HG02981 (cell line): ENCODE results near the gene INSR.
"Not testable (repeated sequence)": the region's sequence is repeated elsewhere in the genome, so short reads cannot be mapped to it uniquely, and the experiment has no call there.

Experiments
- ATAC-seq: cut with Tn5 transposase; IDR thresholded peaks from one replicate; pipeline ENCODE4 v1.9.1; 2021; ENCODE audit warnings: mild to moderate bottlenecking, moderate library complexity; ENCODE audit not compliant: unreplicated experiment

INSR gene

DNA sequence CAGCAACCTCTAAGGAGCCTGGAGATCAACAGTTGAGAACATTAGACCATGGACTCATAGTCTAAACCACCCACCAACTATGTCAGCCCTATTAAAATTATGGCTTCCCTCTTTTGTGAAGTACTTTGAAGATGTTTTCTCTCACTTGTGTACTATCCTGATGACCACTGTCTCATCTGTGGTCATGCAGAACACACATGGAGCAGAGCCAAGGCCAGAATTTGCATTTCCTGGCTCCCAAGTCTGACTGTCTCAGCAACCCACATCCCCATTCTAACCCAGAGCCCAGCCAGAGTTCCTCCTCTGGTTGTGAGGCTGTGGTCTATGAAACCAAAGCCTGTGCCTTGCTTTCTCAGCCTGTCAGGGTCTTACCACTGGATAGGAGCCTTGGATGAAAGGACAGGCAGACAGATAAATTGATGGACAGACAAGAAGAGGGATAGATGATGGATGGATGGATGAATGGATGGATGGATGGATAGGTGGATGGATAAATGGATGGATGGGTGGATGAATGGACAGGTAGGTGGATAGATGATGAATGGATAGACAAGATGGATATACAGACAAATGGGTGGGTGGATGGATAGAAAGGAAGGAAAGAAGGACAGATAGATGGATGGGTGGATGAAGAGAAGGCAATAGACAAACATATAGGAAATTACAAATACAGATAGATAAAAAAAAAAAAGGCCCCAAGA is 189.3 kb downstream of the INSR start:
- ATAC-seq = no peak

DNA sequence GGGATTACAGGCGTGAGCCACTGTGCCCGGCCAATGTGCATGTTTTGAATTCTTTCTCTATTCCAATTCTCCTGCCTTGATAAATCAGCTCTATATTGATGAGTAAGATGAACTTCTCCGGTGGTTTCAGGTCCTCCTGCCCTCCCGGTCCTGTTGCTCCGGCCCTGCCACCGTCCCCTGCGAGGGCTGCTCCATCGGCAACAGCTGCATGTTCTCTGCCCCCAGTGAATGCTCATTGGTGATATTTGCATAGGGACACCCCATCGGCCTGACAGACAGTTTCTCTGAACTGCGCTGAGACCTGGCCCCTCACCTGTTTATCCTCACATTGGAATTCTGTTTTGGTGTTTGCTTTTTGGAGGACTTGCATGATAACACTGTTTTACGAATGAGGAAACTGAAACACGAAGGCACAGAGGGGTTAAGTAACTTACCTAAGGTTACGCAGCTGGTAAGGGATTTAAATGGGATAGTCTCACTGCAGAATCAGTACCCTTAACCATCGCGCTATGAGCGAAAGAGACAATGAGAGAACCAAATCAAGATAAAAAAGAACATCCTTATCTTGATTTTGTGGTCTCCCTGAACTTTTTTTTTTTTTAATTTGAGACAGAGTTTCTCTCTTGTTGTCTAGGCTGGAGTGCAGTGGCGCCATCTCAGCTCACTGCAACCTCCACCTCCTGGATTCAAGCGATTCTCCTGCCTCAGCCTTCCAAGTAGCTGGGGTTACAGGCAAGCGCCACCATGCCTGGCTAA is 192.5 kb downstream of the INSR start:
- ATAC-seq = no peak

DNA sequence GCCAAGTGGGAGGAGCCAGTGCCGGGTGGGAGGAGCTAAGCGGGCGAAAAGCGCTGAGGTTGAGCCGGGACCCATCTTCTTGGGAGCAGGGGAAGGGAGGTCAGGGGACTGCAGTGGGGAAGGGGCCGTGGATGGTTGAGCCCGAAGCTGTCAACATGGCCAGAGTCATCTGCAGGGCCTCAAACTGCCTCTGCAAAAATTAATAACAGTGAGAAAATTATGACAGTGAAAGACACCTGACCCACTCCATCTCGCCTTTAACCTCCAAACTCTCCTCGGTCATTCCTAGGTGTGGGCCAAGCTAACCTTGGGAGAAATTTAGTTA is 194.7 kb downstream of the INSR start:
- ATAC-seq = no peak

DNA sequence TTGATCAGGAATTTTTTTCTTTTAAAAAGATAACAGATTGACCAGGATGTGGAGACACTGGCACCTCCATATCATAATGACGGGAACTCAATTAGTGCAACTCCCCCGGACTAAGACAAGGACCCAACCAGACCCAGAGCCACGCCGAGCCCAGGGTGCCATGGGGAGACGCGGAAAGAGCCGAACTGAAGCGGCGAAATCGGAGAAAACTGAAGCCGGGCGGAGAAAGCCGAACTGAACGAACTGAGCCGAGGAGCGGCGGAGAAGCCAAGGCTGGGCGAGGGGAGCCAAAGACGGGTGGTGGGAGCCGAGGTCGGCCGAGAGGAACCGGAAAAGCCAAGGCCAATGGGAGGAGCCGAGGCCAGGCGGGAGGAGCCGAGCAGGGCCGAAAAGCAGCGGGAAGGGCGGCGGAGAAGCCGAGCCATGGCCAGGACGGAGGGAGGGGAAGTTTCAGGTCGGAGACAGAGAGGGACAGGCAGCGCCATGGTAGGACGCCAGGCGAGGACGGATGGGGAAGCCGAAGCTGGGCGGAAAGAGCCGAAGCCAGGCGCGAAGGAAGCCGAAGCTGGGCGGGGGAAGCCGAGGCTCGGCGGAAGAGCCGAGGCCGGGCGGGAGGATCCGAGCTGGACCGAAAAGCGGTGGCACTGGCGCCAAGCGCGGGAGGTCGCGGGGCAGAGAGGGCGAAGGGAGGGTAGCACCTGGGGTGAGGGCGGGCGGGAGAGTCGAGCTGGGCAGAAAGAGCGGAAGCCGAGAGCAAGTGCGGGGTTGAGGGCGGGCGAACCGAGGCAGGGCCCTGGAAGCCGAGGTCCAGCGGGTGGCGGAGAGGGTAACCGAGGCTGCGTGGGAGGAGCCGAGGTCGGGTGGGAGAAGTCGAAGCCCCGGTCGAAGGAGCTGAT is 195.3 kb downstream of the INSR start:
- ATAC-seq = peak; percentile 81

DNA sequence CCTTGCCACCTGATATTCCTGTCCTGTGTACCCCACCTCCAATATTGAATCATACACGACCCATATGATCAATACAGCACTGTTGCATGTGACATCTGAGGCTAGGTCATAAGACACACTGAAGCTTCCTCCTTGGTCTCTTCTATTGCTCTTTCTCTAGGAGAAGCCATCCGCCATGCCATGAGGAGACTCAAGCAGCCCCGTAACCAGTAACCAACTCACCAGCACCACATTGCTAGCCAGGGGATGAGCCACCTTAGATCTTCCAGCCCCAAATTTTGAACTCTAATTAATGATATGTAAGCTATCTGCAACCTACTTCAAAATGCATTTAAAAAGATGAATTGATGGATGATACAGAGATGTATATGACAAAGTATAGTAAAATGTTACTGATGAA is 196.1 kb downstream of the INSR start:
- ATAC-seq = no peak

DNA sequence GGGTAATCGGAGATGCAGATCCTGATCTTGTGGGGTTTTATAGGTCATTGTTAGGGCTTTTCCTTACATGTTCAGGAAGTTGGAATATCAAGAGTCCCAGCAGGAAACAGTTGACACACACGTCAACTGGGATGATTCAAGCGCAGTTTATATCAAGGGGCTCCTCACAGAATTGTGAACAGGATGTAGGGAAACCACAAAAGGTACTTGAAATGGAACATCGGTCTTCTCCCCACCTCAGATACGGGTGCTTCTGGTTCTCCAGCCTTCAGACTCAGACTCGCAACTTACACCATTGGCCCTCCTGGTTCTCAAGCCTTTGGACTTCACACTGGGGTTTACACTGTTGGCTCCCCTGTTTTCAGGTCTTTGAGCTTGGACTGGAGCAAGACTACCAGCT is 205.2 kb downstream of the INSR start:
- ATAC-seq = no peak

DNA sequence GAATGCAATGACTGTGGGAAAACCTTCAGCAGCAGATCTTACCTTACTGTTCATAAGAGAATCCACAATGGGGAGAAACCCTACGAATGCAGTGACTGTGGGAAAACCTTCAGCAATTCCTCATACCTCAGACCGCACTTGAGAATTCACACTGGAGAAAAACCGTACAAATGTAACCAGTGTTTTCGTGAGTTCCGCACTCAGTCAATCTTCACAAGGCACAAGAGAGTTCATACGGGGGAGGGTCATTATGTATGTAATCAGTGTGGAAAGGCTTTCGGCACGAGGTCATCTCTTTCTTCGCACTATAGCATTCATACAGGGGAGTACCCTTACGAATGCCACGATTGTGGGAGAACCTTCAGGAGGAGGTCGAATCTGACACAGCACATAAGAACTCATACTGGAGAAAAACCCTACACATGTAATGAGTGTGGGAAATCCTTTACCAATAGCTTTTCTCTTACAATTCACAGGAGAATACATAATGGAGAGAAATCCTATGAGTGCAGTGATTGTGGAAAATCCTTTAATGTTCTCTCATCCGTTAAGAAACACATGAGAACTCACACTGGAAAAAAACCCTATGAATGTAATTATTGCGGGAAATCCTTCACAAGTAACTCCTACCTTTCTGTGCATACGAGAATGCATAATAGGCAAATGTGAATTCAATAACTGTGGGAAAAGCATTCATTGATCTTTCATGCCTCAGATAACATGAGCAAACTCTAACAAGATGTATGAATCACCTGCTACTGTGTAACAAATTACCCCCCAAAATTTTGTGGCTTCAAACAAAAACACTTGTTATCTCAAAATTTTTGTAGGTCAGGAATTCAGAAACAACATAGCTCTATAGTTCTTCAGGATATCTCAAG is 210.9 kb downstream of the INSR start:
- ATAC-seq = no peak

DNA sequence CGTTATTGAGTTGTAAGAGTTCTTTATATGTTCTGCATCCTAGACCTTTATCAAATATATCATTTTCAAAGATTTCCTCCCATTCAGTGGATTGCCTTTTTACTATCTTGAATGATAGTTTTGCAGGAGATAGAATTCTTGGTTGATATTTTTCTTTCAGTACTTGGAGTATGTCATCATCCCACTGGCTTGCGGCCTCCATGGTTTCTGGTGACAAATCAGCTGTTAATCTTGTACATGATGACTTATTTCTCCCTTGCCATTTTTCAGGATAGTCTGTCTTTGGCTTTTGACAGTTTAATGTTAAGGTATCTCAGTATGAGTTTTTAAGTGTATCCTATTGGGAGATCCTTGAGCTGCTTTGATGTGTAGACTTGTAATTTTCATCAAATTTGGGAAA is 216.2 kb downstream of the INSR start:
- ATAC-seq = no peak

DNA sequence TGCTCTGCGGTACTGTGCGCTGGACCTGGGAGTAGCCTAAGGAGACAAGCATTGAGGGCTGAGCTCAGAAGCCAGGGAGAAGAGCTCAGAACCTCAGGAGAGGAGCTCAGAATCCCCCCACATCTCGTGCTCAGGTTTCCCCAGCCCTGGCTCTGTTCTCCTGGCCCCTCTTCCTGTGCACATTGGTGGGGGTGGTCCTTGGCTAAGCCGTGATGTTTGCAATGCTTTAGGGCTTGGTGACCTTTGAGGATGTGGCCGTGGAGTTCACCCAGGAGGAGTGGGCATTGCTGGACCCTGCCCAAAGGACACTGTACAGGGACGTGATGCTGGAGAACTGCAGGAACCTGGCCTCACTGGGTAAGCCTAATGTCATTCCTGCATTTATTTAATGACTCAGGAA is 218.1 kb downstream of the INSR start:
- no peak for ATAC-seq

DNA sequence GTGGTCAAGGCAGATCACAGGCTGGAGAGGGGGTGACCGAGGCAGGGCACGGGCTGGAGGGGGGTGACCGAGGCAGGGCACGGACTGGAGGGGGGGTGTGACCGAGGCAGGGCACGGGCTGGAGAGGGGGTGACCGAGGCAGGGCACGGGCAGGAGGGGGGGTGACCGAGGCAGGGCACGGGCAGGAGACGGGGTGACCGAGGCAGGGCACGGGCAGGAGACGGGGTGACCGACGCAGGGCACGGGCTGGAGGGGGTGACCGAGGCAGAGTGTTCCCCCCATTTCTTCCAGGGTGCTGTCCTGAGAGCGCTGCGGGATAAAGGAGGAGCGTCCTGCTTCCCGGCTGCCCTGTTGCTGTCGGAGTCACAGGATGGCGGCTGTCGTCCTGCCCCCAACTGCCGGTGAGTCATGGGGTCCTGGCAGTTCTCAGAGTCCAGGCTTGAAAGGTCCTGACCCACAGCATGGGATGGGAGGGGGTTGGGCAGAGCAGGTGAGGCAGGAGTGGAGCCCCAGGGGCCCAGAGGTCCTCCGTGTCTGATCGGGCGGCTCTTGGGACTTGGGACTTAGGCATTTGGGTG is 219.4 kb downstream of the INSR start:
- ATAC-seq = no peak

DNA sequence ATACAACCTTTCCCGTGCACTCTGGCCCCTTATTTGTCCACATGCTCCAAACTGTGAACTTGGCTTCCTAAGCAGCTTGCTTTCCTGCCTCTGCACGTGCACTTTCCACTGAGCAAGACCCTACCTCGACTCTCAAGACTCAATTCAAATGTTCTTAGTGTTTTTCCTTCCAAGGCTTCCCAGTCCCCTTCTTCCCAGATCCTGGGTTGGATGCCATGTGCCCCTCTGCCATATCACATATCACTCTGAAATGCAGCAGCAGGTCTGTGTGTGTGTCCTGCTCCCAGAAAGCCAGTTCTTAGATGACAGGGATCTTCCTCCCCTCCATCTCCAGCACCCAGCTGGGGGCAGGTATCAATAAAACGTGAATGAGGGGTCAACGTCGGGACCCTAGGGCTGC is 221.7 kb downstream of the INSR start:
- no peak for ATAC-seq

DNA sequence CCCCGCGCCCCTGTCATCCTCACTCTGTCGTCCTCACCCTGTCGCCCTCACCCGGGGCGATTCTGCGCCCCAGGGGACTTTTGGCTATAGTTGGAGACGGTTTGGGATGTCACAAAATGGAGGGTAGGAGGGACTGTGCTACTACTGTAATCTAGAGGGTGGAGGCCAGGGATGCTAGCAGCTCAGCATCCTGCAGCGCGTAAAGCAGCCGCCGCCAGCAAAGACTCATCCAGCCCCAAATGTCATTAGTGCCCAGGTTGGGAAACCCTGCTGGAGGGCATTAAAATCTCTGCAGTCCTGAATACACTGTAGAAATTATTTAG is 224.3 kb downstream of the INSR start:
- no peak for ATAC-seq

DNA sequence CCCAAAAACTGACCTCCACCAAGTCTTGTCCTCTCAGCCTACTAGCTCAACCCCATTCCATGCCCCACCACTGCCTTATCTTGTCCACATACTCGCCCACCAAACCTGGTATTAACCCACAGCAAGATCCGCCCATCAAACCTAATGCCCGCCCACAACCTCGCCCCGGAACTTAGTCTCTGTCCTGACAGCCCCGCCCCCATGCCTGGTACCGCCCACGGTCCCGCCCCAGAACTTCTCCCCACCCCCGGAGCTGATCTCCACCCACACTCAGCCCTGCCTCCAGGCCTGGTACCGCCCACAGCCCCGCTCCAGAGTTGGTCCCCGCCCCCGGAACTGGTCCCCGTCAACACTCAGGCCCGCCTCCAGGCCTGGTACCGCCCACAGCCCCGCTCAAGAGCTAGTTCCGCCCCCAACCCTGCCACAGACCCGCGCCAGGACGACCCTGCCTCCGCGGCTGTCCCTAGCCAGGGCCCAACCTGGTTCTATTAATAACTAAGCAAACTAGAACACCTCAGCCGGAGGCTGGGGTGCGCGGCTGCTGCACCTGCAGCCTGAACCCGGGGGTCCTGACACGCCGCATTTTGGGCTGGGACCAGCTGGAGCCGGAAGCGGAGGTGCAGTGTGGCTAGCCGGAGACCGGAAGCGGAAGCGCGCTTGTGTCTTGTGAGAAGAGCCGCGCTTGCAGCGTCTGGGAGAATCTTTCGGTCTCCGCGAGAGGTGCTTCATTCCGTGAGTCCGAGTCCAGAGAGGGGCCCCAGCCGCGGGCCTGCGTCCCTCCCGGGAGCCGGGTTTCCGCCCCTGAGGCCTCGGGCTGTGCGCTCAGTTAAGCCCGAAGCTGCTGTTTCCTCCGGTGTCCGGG is 224.9 kb downstream of the INSR start, which contains the start of gene ZNF557:
TSS of gene ZNF557 (plus strand) at position 662 of the 862 bp plus-strand sequence. CDS start 5,372 bp downstream, outside the sequence.
- ATAC-seq = peak; percentile 94

DNA sequence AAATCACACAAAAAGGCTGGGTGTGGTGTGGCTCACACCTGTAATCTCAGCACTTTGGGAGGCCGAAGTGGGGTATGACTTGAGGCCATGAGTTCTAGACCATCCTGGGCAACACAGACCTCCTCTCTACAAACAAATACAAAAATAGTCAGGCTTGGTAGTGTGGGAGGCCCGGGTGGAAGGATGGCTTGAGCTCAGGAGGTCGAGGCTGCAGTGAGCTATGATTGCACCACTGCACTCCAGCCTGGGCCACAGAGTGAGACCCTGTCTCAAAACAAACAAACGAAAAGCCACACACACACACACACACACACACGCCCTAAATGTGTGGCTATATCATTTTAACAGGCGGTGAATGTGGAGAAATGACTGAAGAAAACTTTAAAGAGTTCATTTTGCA is 225.6 kb downstream of the INSR start:
- no peak for ATAC-seq

DNA sequence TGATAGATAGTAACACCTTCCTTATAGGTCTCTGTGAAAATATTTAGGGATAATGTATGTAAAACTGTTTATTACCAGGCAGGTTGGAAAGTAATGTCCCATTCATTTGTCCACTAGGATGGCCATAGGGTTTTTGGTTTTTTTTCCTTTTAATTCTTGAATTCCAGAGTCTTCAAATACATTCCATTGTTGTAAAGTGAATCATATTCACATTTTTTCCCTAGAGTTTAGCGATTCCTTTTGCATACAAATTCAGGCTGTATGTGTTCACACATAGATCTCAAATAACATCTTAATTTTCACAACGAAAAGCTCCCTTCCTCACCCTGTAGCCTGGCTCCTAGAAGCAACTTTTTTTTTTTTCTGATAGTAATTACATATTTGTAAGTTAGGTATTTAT is 226.5 kb downstream of the INSR start:
- no peak for ATAC-seq

DNA sequence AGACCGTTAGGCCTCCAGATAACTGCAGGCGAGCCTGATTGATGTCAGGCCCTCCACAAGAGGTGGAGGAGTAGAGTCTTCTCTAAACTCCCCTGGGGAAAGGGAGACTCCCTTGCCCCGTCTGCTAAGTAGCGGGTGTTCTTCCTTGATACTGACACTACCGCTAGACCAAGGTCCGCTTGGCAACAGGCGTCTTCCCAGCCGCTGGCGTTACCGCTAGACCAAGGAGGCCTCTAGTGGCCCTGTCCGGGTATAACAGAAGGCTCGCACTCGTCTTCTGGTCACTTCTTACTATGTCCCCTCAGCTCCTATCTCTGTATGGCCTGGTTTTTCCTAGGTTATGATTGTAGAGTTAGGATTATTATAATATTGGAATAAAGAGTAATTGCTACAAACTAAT is 227.1 kb downstream of the INSR start:
- not testable (repeated sequence) for ATAC-seq

DNA sequence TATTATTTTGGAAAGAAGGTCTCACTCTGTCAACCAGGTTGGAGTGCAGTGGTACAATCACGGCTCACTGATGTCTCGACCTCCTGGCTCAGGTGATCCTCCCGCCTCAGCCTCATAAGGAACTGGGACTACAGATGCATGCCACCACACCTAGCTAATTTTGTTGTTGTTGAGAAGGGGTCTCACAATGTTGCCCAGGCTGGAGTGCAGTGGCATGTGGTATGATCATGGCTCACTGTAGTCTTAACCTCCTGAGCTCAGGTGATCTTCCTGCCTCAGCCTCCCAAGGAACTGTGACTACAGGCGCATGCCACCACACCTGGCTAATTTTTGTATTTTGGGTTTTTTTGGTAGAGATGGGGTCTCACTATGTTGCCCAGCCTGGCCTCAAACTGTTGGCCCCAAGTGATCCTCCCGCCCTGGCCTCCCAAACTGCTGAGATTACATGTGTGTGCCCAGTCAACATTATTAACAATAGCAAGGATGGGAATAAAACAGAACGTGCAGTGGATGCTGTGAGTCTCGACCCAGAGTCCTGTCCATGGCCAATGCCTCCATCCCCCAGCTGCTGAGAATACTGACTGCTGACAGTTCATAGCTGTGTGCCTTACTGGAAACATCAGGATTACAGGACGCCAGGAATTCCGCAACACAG is 230.3 kb downstream of the INSR start:
- no peak for ATAC-seq

DNA sequence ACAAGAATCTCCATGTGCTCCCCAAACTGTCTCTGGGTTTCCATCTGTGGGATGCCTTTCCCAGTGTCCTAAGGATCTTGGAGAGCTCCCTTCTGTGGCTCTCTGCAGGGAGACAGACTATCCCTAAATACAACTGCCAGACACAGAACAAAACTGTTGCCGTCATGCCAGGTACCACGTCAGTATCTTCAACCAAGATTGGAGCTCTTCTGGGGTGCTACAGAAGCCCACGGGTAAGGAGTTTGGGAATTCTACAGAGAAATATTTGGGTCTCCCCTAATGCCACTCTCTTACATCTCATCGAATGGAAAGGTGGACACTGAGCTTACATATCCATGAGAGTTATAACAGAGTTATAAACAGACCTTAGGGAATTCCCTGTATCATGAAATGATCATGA is 230.9 kb downstream of the INSR start:
- no peak for ATAC-seq
